Activated CD8-positive, alpha-beta memory T cell treated with anti-CD3 and anti-CD28 coated beads for 36 hours (primary cell): ENCODE data around the gene PCSK4. TPM values are rescaled to one million over a fixed set of nuclear protein-coding genes. Genes with fewer than 3 reads are reported as not detected.
"Not testable (repeated sequence)": the region's sequence is repeated elsewhere in the genome, so short reads cannot be mapped to it uniquely, and the experiment has no call there.

Experiments
- CTCF ChIA-PET: fragments of 350-600 bp; sonication (Branson Sonifier 250); formaldehyde crosslinking; loops from one replicate; lab custom pipeline; 2021; ENCODE audit warnings: antibody characterized with exemption; lab: Charles Lee
- POLR2A ChIA-PET: fragments of 350-600 bp; sonication (Branson Sonifier 250); formaldehyde crosslinking; loops from one replicate; lab custom pipeline; 2021; ENCODE audit warnings: antibody characterized with exemption; lab: Charles Lee
- total RNA-seq, 2 experiments: library from RNA; stranded (reverse); gene quantifications; one replicate each; pipeline ENCODE4 v1.2.3, GENCODE V29; 2021

Gene PCSK4
- total RNA-seq, 2 experiments from 2014 or later, result 1.3 TPM

GRCh38 chr19:1478934-1479707 is 11.0 kb downstream of the PCSK4 start, which contains the start of gene C19orf25:
C19orf25 (minus strand) TSS chr19:1479215; CDS start chr19:1478903, 312 bp downstream.
- POLR2A ChIA-PET, result interaction anchor here (0.6 kb wide), 1 partner anchor 368 kb away, joined by 4 read pairs; no protein-coding TSS in a partner anchor

GRCh38 chr19:1477056-1477455 is 13.1 kb downstream of the PCSK4 start:
- POLR2A ChIA-PET, result not testable (repeated sequence)
- CTCF ChIA-PET, result interaction anchor here (0.6 to 2.3 kb wide), 3 partner anchors 11 to 361 kb away, joined by 3 to 10 read pairs (median 3); no protein-coding TSS in a partner anchor

More at GRCh38 chr19:1478934-1479707, 11.0 kb downstream of the PCSK4 start, which contains the start of gene C19orf25:
- CTCF ChIA-PET, result interaction anchor here (0.6 kb wide), 1 partner anchor 34 kb away, joined by 3 read pairs; no protein-coding TSS in a partner anchor

GRCh38 chr19:1475751-1476437 is 14.3 kb downstream of the PCSK4 start:
- ChIA-PET CTCF (interaction anchor here (2.3 kb wide), 1 partner anchor 10 kb away, joined by 10 read pairs; no protein-coding TSS in a partner anchor), POLR2A (no interaction called here)

- CTCF ChIA-PET, result interaction anchor here (0.8 kb wide), 1 partner anchor 9 kb away, joined by 3 read pairs; no protein-coding TSS in a partner anchor
- POLR2A ChIA-PET, result interaction anchor here (0.6 kb wide), 1 partner anchor 164 kb away, joined by 4 read pairs; no protein-coding TSS in a partner anchor
Observed at GRCh38 chr19:1474765-1475351, 15.3 kb downstream of the PCSK4 start.

- ChIA-PET POLR2A (interaction anchor here (0.6 kb wide), 1 partner anchor 163 kb away, joined by 4 read pairs; no protein-coding TSS in a partner anchor), CTCF (interaction anchor here (0.6 to 1.5 kb wide), 4 partner anchors 8 to 472 kb away, joined by 3 read pairs; no protein-coding TSS in a partner anchor)
Observed at GRCh38 chr19:1474011-1474764, 16.0 kb downstream of the PCSK4 start.

- POLR2A ChIA-PET, result interaction anchor here (0.6 kb wide), 1 partner anchor 23 kb away, joined by 6 read pairs; no protein-coding TSS in a partner anchor
- CTCF ChIA-PET, result interaction anchor here (0.6 to 1.5 kb wide), 3 partner anchors 28 to 473 kb away, joined by 3 read pairs; no protein-coding TSS in a partner anchor
Observed at GRCh38 chr19:1473085-1473851, 16.9 kb downstream of the PCSK4 start.

GRCh38 chr19:1472231-1473084 is 17.7 kb downstream of the PCSK4 start:
- ChIA-PET CTCF (interaction anchor here (0.8 to 1.5 kb wide), 3 partner anchors 17 to 74 kb away, joined by 3 to 4 read pairs (median 3); no protein-coding TSS in a partner anchor), POLR2A (interaction anchor here (0.6 to 0.8 kb wide), 2 partner anchors 24 to 33 kb away, joined by 4 to 6 read pairs; no protein-coding TSS in a partner anchor)

GRCh38 chr19:1471515-1472160 is 18.5 kb downstream of the PCSK4 start:
- CTCF ChIA-PET, result interaction anchor here (0.7 to 1.3 kb wide), 6 partner anchors 16 to 88 kb away, joined by 3 to 5 read pairs (median 3); partner anchors contain the start of gene NDUFS7
- POLR2A ChIA-PET, result interaction anchor here (0.6 to 0.8 kb wide), 2 partner anchors 33 to 71 kb away, joined by 3 to 4 read pairs; no protein-coding TSS in a partner anchor

GRCh38 chr19:1471010-1471514 is 19.1 kb downstream of the PCSK4 start:
- CTCF ChIA-PET, result interaction anchor here (0.7 to 1.3 kb wide), 6 partner anchors 16 to 88 kb away, joined by 3 to 5 read pairs (median 3); partner anchors contain the start of gene NDUFS7
- POLR2A ChIA-PET, result interaction anchor here (0.6 kb wide), 1 partner anchor 71 kb away, joined by 3 read pairs; no protein-coding TSS in a partner anchor

GRCh38 chr19:1470305-1471009 is 19.7 kb downstream of the PCSK4 start:
- ChIA-PET POLR2A (no interaction called here), CTCF (interaction anchor here (0.7 to 1.1 kb wide), 5 partner anchors 22 to 87 kb away, joined by 3 to 5 read pairs (median 3); partner anchors contain the start of gene NDUFS7)

GRCh38 chr19:1470055-1470304 is 20.2 kb downstream of the PCSK4 start:
- POLR2A ChIA-PET, result no interaction called here
- CTCF ChIA-PET, result interaction anchor here (0.8 kb wide), 1 partner anchor 22 kb away, joined by 3 read pairs; no protein-coding TSS in a partner anchor

GRCh38 chr19:1469255-1470054 is 20.7 kb downstream of the PCSK4 start:
- POLR2A ChIA-PET, result interaction anchor here (1.1 kb wide), 1 partner anchor 21 kb away, joined by 3 read pairs; no protein-coding TSS in a partner anchor
- CTCF ChIA-PET, result interaction anchor here (0.6 to 0.8 kb wide), 3 partner anchors 21 to 105 kb away, joined by 3 to 4 read pairs (median 3); no protein-coding TSS in a partner anchor

GRCh38 chr19:1468821-1469254 is 21.3 kb downstream of the PCSK4 start:
- ChIA-PET POLR2A (interaction anchor here (1.1 kb wide), 1 partner anchor 20 kb away, joined by 3 read pairs; no protein-coding TSS in a partner anchor), CTCF (interaction anchor here (0.6 to 0.7 kb wide), 2 partner anchors 27 to 104 kb away, joined by 3 to 4 read pairs; no protein-coding TSS in a partner anchor)
